ENCODE results near the gene SMIM29. TPM values are rescaled to one million over a fixed set of nuclear protein-coding genes. Genes with fewer than 3 reads are reported as not detected.

The SMIM29 gene
- total RNA-seq, 1 experiment from 2014 or later = 5.4 TPM

- H2AK5ac ChIP-seq (ENCODE audit: insufficient read length, low read length) = no peak overlapping the region
- no peak for DNase-seq
- H4K8ac ChIP-seq (replicated peaks; ENCODE audit: insufficient read length, low read depth, low read length) = no peak overlapping the region
- H3K9me3 ChIP-seq (ENCODE audit: control insufficient read depth, low read depth, low read length) = no peaks in the 10 kb centered on the region
- H2BK5ac ChIP-seq (ENCODE audit: insufficient read length, low read length) = no peak overlapping the region
- no peak overlapping the region for H3K4me2 ChIP-seq (ENCODE audit: insufficient read depth, insufficient read length, low read length)
- H3K23ac ChIP-seq (ENCODE audit: insufficient read length, low read depth, low read length) = no peak overlapping the region
- Mint-ChIP-seq H3K4me3 (no peak overlapping the region), H3K9me3 (no peaks in the 10 kb centered on the region), H3K27ac (0 out of 7 replicates have a peak overlapping the region, but pooled peaks of 1 of the 3 experiments have one; percentile 31), H3K4me1 (peaks cover 5 to 13% of the 10 kb centered on the region in 2 experiments), H3K27me3 (ENCODE audit: low read depth) (no peaks in the 10 kb centered on the region), H3K36me3 (ENCODE audit: insufficient read depth in 1 of 3, low read depth in 3 of 3) (peaks cover 0 to 7% (median 0%) of the 10 kb centered on the region in 3 experiments; a peak in 1 of 7 replicates)
- no peak overlapping the region for H2BK120ac ChIP-seq (ENCODE audit: low read depth, low read length, poor library complexity, severe bottlenecking)
- no peak overlapping the region for H3K4ac ChIP-seq (ENCODE audit: low read depth, low read length)
- H3K4me1 ChIP-seq (ENCODE audit: insufficient read depth, low read length) = no peaks in the 10 kb centered on the region
- H3K27me3 ChIP-seq (ENCODE audit: insufficient read depth, low read length) = no peaks in the 10 kb centered on the region
- WGBS (ENCODE audit: extremely low coverage, insufficient read length, low lambda C conversion rate) = no CpG with 5 or more reads among the region's 10 CpGs
- H2AFZ ChIP-seq (ENCODE audit: low read length) = no peak overlapping the region
- H4K5ac ChIP-seq (ENCODE audit: insufficient read length, low read depth, low read length) = no peak overlapping the region
- H2BK15ac ChIP-seq (ENCODE audit: low read depth, low read length) = no peak overlapping the region
- no peak overlapping the region for H3K9ac ChIP-seq (ENCODE audit: extremely low read depth, insufficient read length, low read length)
- H2BK20ac ChIP-seq (ENCODE audit: low read depth, low read length, poor library complexity, severe bottlenecking) = no peak overlapping the region
- H3K56ac ChIP-seq (ENCODE audit: insufficient read length, low read depth, low read length) = no peak overlapping the region
- no peak overlapping the region for H3K14ac ChIP-seq (ENCODE audit: insufficient read depth, low read length)
- H4K91ac ChIP-seq (ENCODE audit: insufficient read length, low read depth, low read length) = no peak overlapping the region
- no peaks in the 10 kb centered on the region for H3K79me2 ChIP-seq (ENCODE audit: insufficient read depth, low read length)
- H3K18ac ChIP-seq (ENCODE audit: insufficient read length, low read depth, low read length) = no peak overlapping the region
- no peak overlapping the region for H3T11ph ChIP-seq (ENCODE audit: low read length)
- no peaks in the 10 kb centered on the region for H4K20me1 ChIP-seq (ENCODE audit: control insufficient read depth, insufficient read depth, insufficient read length)
- no peak overlapping the region for H2BK12ac ChIP-seq (ENCODE audit: insufficient read length, low read depth, low read length)
- H3K79me1 ChIP-seq (ENCODE audit: insufficient read depth, low read depth, low read length, poor library complexity, severe bottlenecking) = no peaks in the 10 kb centered on the region
- no peaks in the 10 kb centered on the region for H3K23me2 ChIP-seq (ENCODE audit: insufficient read length, low read depth, low read length, poor library complexity, severe bottlenecking)
- no peak overlapping the region for H3K27ac ChIP-seq (ENCODE audit: insufficient read length, low read depth, low read length)
- TF ChIP-seq, protein P1, sequence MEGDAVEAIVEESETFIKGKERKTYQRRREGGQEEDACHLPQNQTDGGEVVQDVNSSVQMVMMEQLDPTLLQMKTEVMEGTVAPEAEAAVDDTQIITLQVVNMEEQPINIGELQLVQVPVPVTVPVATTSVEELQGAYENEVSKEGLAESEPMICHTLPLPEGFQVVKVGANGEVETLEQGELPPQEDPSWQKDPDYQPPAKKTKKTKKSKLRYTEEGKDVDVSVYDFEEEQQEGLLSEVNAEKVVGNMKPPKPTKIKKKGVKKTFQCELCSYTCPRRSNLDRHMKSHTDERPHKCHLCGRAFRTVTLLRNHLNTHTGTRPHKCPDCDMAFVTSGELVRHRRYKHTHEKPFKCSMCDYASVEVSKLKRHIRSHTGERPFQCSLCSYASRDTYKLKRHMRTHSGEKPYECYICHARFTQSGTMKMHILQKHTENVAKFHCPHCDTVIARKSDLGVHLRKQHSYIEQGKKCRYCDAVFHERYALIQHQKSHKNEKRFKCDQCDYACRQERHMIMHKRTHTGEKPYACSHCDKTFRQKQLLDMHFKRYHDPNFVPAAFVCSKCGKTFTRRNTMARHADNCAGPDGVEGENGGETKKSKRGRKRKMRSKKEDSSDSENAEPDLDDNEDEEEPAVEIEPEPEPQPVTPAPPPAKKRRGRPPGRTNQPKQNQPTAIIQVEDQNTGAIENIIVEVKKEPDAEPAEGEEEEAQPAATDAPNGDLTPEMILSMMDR (conservative IDR thresholded peaks at IDR 0.05) = no peak
Observed at GRCh38 chr6:34276881-34277762, 28.3 kb upstream of the SMIM29 start.
